H9 (cell line): ENCODE data around the gene ST3GAL5. TPM values are rescaled to one million over a fixed set of nuclear protein-coding genes. Genes with fewer than 3 reads are reported as not detected.

Source experiments
- DNase-seq: peaks from one replicate; pipeline ENCODE4 v3.0.0-alpha.2; 2017
- H2AFZ ChIP-seq: one replicate; pipeline ENCODE4 v1.6.1; 2013; ENCODE audit warnings: mild to moderate bottlenecking, low read length, control low read depth, moderate library complexity
- H2AK5ac ChIP-seq: 2 replicates; pipeline ENCODE4 v1.6.1; 2013; ENCODE audit warnings: low read length, control low read depth, mixed read lengths; ENCODE audit not compliant: insufficient read length
- H2BK120ac ChIP-seq: one replicate; pipeline ENCODE4 v1.6.1; 2013; ENCODE audit warnings: low read depth, mild to moderate bottlenecking, low read length, control low read depth, inconsistent platforms; ENCODE audit not compliant: poor library complexity, severe bottlenecking
- H2BK12ac ChIP-seq: 2 replicates; pipeline ENCODE4 v1.6.1; 2013; ENCODE audit warnings: low read length, control low read depth, mixed read lengths, low read depth; ENCODE audit not compliant: insufficient read length
- H2BK15ac ChIP-seq: 2 replicates; pipeline ENCODE4 v1.6.1; 2013; ENCODE audit warnings: low read depth, low read length, control low read depth
- H2BK20ac ChIP-seq: one replicate; pipeline ENCODE4 v1.6.1; 2013; ENCODE audit warnings: low read depth, mild to moderate bottlenecking, low read length, control low read depth, inconsistent platforms; ENCODE audit not compliant: poor library complexity, severe bottlenecking
- H2BK5ac ChIP-seq: 2 replicates; pipeline ENCODE4 v1.6.1; 2013; ENCODE audit warnings: low read length, control low read depth, mixed read lengths; ENCODE audit not compliant: insufficient read length
- H3K14ac ChIP-seq: 2 replicates; pipeline ENCODE4 v1.6.1; 2013; ENCODE audit warnings: low read length, control low read depth; ENCODE audit not compliant: insufficient read depth
- H3K18ac ChIP-seq: 2 replicates; pipeline ENCODE4 v1.6.1; 2013; ENCODE audit warnings: low read depth, mild to moderate bottlenecking, mixed read lengths, low read length, control low read depth; ENCODE audit not compliant: insufficient read length
- H3K23ac ChIP-seq: 2 replicates; pipeline ENCODE4 v1.6.1; 2013; ENCODE audit warnings: low read length, control low read depth, mixed read lengths, low read depth; ENCODE audit not compliant: insufficient read length
- H3K23me2 ChIP-seq: 2 replicates; pipeline ENCODE4 v1.6.1; 2013; ENCODE audit warnings: low read depth, mild to moderate bottlenecking, mixed read lengths, low read length, control low read depth; ENCODE audit not compliant: insufficient read length, poor library complexity, severe bottlenecking
- H3K27ac ChIP-seq: 2 replicates; pipeline ENCODE4 v1.5.1; 2013; ENCODE audit warnings: low read length, control low read depth, mixed read lengths, low read depth; ENCODE audit not compliant: insufficient read length
- H3K27me3 ChIP-seq: 2 replicates; pipeline ENCODE4 v1.6.1; 2013; ENCODE audit warnings: low read length, control low read depth, inconsistent platforms; ENCODE audit not compliant: insufficient read depth
- H3K4ac ChIP-seq: 2 replicates; pipeline ENCODE4 v1.6.1; 2013; ENCODE audit warnings: low read depth, mild to moderate bottlenecking, control low read depth, inconsistent platforms, low read length, moderate library complexity
- H3K4me1 ChIP-seq: 2 replicates; pipeline ENCODE4 v1.6.1; 2013; ENCODE audit warnings: low read length, control low read depth, inconsistent platforms; ENCODE audit not compliant: insufficient read depth
- H3K4me2 ChIP-seq: 2 replicates; pipeline ENCODE4 v1.6.1; 2013; ENCODE audit warnings: low read length, control low read depth, mixed read lengths; ENCODE audit not compliant: insufficient read length, insufficient read depth
- H3K56ac ChIP-seq: 2 replicates; pipeline ENCODE4 v1.6.1; 2013; ENCODE audit warnings: low read depth, mild to moderate bottlenecking, mixed read lengths, low read length, control low read depth; ENCODE audit not compliant: insufficient read length
- H3K79me1 ChIP-seq: 2 replicates; pipeline ENCODE4 v1.6.1; 2013; ENCODE audit warnings: low read depth, mild to moderate bottlenecking, moderate library complexity, low read length, control low read depth, inconsistent platforms; ENCODE audit not compliant: insufficient read depth, poor library complexity, severe bottlenecking
- H3K79me2 ChIP-seq: 2 replicates; pipeline ENCODE4 v1.6.1; 2013; ENCODE audit warnings: low read length, control low read depth, inconsistent platforms; ENCODE audit not compliant: insufficient read depth
- H3K9ac ChIP-seq: 2 replicates; pipeline ENCODE4 v1.6.1; 2013; ENCODE audit warnings: low read length, control low read depth, mixed read lengths; ENCODE audit not compliant: insufficient read length; ENCODE audit errors: extremely low read depth
- H3K9me3 ChIP-seq: one replicate; pipeline ENCODE4 v1.6.1; 2013; ENCODE audit warnings: low read depth, low read length, inconsistent platforms; ENCODE audit not compliant: control insufficient read depth
- H3T11ph ChIP-seq: one replicate; pipeline ENCODE4 v1.6.1; 2013; ENCODE audit warnings: mild to moderate bottlenecking, low read length, control low read depth, inconsistent platforms
- H4K20me1 ChIP-seq: one replicate; pipeline ENCODE4 v1.6.1; 2013; ENCODE audit not compliant: control insufficient read depth, insufficient read length, insufficient read depth
- H4K5ac ChIP-seq: 2 replicates; pipeline ENCODE4 v1.6.1; 2013; ENCODE audit warnings: low read depth, mild to moderate bottlenecking, mixed read lengths, low read length, control low read depth; ENCODE audit not compliant: insufficient read length
- H4K8ac ChIP-seq: replicated peaks from 2 replicates; pipeline ENCODE4 v1.6.1; 2013; ENCODE audit warnings: low read length, control low read depth, mixed read lengths, low read depth; ENCODE audit not compliant: insufficient read length
- H4K91ac ChIP-seq: 2 replicates; pipeline ENCODE4 v1.6.1; 2013; ENCODE audit warnings: low read depth, mild to moderate bottlenecking, moderate library complexity, mixed read lengths, low read length, control low read depth; ENCODE audit not compliant: insufficient read length
- H3K27ac Mint-ChIP-seq, 3 experiments: 2 replicates in 2 of 3; 3 replicates in 1 of 3; pipeline ENCODE4 v1.8.0; 2020 to 2021; ENCODE audit warnings: mixed read lengths in 3 of 3, mild to moderate bottlenecking in 1 of 3, moderate library complexity in 1 of 3
- H3K27me3 Mint-ChIP-seq: 2 replicates; pipeline ENCODE4 v1.8.0; 2021; ENCODE audit warnings: low read depth, mild to moderate bottlenecking, moderate library complexity, mixed read lengths
- H3K36me3 Mint-ChIP-seq, 3 experiments: 2 replicates in 2 of 3; 3 replicates in 1 of 3; pipeline ENCODE4 v1.8.0; 2020 to 2021; ENCODE audit warnings: low read depth in 3 of 3, mixed read lengths in 3 of 3; ENCODE audit not compliant: insufficient read depth in 1 of 3
- H3K4me1 Mint-ChIP-seq, 2 experiments: 2 replicates each; pipeline ENCODE4 v1.8.0; 2020; ENCODE audit warnings: mixed read lengths in 2 of 2
- H3K4me3 Mint-ChIP-seq, 2 experiments: 2 replicates in 1 of 2; 3 replicates in 1 of 2; pipeline ENCODE4 v1.8.0; 2020 to 2021; ENCODE audit warnings: mild to moderate bottlenecking in 2 of 2, mixed read lengths in 2 of 2, moderate library complexity in 1 of 2
- H3K9me3 Mint-ChIP-seq, 2 experiments: 2 replicates in 1 of 2; 3 replicates in 1 of 2; pipeline ENCODE4 v1.8.0; 2020; ENCODE audit warnings: mild to moderate bottlenecking in 2 of 2, mixed read lengths in 2 of 2, moderate library complexity in 1 of 2
- WGBS: extraction: QIAGEN DNeasy Blood & Tissue Kit; methylation state at CpG from one replicate; pipeline ENCODE4 v1.1.7; 2013; ENCODE audit warnings: missing lambda C conversion rate, low lambda C conversion rate, mixed read lengths; ENCODE audit not compliant: insufficient read length; ENCODE audit errors: extremely low coverage; 5-methylcytosine and 5-hydroxymethylcytosine counted together
- total RNA-seq: library from RNA; stranded (reverse); gene quantifications from 2 replicates; pipeline ENCODE4 v1.2.1, GENCODE V29; 2021
- TF ChIP-seq, protein P1 (sequence below): fragments of 200-600 bp; sonication (generic); conservative IDR thresholded peaks from 3 replicates; pipeline ENCODE4 v1.8.0; 2021; ENCODE audit warnings: antibody characterized with exemption, mild to moderate bottlenecking

Gene ST3GAL5
- total RNA-seq, 1 experiment from 2014 or later = 3.3 TPM

DNA sequence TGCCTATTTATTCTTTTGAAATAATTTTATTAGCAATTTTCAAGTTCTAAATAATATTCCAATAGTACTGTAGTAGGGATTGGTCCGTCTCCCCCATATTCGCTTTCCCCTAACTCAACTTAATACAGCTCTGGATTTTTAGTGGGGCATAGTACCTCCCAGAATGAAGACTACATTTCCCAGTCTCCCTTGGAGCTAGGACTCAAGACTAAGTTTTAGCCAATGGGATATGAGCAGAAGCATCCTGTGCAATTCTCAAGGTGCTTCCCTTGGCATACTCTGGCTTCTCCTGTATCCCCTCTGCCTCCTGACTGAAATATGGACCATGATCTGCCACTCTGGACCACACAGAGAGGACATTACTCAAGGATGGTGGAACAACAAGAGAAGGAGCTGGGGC, 24.1 kb downstream of the ST3GAL5 start:
- no peak overlapping the region for H2AFZ ChIP-seq
- no peak overlapping the region for H4K8ac ChIP-seq
- no peak overlapping the region for H3K56ac ChIP-seq
- no peak overlapping the region for H2AK5ac ChIP-seq
- H3K27ac ChIP-seq = no peak overlapping the region
- H4K5ac ChIP-seq = no peak overlapping the region
- no peaks in the 10 kb centered on the region for H3K4me1 ChIP-seq
- no peaks in the 10 kb centered on the region for H3K36me3 Mint-ChIP-seq
- no peaks in the 10 kb centered on the region for H3K9me3 ChIP-seq
- H3K27me3 ChIP-seq = no peaks in the 10 kb centered on the region
- no peak overlapping the region for H3K4ac ChIP-seq
- H3K79me1 ChIP-seq = no peaks in the 10 kb centered on the region
- H4K91ac ChIP-seq = no peak overlapping the region
- no peak overlapping the region for H3K23ac ChIP-seq
- no peak overlapping the region for H2BK5ac ChIP-seq
- H3K14ac ChIP-seq = no peak overlapping the region
- no peak overlapping the region for H2BK15ac ChIP-seq
- TF ChIP-seq, protein P1, sequence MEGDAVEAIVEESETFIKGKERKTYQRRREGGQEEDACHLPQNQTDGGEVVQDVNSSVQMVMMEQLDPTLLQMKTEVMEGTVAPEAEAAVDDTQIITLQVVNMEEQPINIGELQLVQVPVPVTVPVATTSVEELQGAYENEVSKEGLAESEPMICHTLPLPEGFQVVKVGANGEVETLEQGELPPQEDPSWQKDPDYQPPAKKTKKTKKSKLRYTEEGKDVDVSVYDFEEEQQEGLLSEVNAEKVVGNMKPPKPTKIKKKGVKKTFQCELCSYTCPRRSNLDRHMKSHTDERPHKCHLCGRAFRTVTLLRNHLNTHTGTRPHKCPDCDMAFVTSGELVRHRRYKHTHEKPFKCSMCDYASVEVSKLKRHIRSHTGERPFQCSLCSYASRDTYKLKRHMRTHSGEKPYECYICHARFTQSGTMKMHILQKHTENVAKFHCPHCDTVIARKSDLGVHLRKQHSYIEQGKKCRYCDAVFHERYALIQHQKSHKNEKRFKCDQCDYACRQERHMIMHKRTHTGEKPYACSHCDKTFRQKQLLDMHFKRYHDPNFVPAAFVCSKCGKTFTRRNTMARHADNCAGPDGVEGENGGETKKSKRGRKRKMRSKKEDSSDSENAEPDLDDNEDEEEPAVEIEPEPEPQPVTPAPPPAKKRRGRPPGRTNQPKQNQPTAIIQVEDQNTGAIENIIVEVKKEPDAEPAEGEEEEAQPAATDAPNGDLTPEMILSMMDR = no peak
- H3T11ph ChIP-seq = no peak overlapping the region
- H3K4me2 ChIP-seq = no peak overlapping the region
- no peak overlapping the region for H3K4me3 Mint-ChIP-seq
- no peaks in the 10 kb centered on the region for H4K20me1 ChIP-seq
- no peak overlapping the region for H2BK12ac ChIP-seq
- no peak overlapping the region for H3K18ac ChIP-seq
- H3K79me2 ChIP-seq = no peaks in the 10 kb centered on the region
- H3K4me1 Mint-ChIP-seq = peaks cover 5 to 10% of the 10 kb centered on the region in 2 experiments
- H2BK20ac ChIP-seq = no peak overlapping the region
- WGBS = no CpG with 5 or more reads among the region's 2 CpGs
- H3K27me3 Mint-ChIP-seq = no peaks in the 10 kb centered on the region
- H3K27ac Mint-ChIP-seq = no peak overlapping the region
- no peaks in the 10 kb centered on the region for H3K23me2 ChIP-seq
- no peak overlapping the region for H3K9ac ChIP-seq
- H2BK120ac ChIP-seq = no peak overlapping the region
- no peak for DNase-seq
- H3K9me3 Mint-ChIP-seq = no peaks in the 10 kb centered on the region
